Non-pigmented ciliary epithelial cell (primary cell): Measurements from ENCODE around the gene MAP3K21.

Experiments
- DNase-seq: peaks from one replicate; pipeline ENCODE4 v3.0.0-alpha.2; 2010; ENCODE audit warnings: low read depth

Gene MAP3K21

GRCh38 chr1:233326811-233327650 lies 493 bp upstream of the MAP3K21 start:
- no peak for DNase-seq

- DNase-seq: no peak
These were observed 808 bp downstream of the MAP3K21 start for GRCh38 chr1:233328142-233328921.

- DNase-seq: no peak
These were observed 4.4 kb downstream of the MAP3K21 start for GRCh38 chr1:233331676-233332519.

- no peak for DNase-seq
These were observed 5.6 kb downstream of the MAP3K21 start for GRCh38 chr1:233333086-233333485.

DNA sequence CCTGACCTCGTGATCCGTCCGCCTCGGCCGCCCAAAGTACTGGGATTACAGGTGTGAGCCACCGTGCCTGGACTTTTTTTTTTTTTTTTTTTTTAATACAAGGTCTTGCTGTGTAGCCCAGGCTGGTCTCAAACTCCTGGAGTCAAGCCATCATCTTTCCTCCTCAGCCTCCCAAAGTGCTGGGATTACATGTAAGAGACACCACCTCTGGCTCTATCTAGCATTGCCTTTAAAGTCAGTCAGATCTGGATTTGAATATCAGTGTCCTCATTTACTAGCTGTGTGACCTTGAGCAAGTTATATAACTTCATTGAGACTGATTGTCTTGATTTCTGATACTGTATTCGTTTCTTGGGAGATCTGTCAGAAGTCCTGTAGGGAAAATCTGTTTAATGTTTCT lies 6.6 kb downstream of the MAP3K21 start:
- no peak for DNase-seq

DNA sequence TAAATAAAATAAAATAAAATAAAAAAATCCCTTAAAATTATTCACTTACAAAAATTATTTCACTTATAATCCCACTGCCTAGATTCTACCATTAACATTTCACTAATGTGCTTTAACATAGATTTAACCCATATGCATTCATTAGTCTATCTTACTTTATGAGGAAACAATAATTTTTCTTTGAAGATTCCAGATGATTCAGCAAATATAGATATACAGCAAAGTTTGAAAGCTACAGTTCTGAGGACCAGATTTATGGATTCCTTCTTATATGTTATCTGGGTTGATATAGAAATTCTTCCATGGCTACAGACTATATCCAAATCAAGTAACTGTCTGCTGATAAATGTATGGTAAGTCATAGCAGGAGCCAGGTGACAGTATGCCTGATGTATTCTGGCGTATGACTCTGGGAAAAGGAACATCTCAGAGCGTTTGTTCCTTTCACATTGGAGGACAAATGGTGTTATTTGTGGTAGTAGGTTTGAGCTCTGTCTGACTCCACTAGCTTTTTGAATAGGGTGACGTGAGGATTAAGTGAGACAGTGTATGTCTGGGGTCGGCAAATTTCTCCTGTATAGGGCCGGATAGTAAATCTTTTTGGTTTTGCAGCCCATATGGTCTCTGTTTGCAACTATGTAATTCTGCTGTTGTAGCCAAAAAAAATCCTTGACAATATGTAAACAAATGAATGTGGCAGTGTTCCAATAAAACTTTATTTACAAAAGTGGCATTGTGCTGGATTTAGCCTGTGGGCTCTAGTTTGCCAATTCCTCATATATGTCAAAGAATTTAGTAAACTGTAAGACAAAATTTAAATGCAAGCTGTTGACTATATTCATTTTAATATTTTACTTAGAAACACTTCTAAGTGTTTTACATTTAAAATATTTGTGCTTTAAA lies 9.3 kb downstream of the MAP3K21 start:
- no peak for DNase-seq

- DNase-seq: no peak
These were observed 10.0 kb downstream of the MAP3K21 start for GRCh38 chr1:233337505-233337904.

GRCh38 chr1:233338102-233338501 lies 10.6 kb downstream of the MAP3K21 start:
- no peak for DNase-seq

GRCh38 chr1:233340031-233340555 lies 12.6 kb downstream of the MAP3K21 start:
- no peak for DNase-seq

DNA sequence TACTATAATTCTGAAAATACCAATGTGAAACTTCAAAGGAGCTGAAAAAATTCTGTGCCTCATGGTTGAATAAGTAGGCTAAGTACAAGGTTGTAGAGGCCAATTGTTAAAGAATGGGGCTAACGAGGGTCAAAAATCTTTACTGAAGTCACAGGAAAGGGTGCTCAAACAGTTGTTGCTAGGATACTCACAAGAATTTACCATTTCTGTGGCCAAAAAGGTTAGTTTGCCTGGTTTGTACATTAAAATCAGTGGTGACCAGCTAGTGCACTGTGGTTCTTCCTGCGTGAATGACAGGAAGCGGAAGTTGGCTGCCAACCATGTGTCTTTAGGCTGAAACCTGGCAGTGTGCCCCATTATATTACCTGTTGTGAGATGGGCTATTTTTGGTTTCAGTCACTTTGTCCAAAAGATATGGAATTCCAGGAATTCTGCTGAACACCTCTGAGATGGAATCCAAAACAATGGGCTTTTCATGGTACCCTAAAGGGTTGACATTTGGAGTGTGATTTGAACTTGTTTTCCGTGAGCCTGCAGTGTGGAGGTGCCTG lies 13.5 kb downstream of the MAP3K21 start:
- DNase-seq: no peak

- DNase-seq: no peak
These were observed 14.6 kb downstream of the MAP3K21 start for GRCh38 chr1:233342086-233342485.

- DNase-seq: no peak
These were observed 15.7 kb downstream of the MAP3K21 start for GRCh38 chr1:233343262-233343661.

- no peak for DNase-seq
These were observed 19.8 kb downstream of the MAP3K21 start for GRCh38 chr1:233347338-233347737.

DNA sequence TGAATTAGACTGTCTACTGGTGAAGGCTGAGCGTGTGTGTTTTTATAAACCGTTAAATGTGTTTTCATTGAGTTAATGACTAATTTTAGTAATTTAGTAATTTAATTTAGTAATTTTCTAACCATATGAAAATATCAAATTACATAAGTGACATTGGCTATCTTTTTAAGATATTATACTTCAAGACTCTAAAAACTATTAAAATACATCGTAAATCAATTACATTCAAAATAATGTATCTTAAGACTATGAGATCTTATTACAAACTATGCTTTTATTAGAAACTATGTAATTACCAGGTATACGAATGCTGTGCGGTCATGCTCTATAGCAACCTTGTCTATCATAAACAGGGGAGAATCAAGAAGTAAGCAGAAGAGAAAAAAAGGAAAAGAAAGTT lies 21.6 kb downstream of the MAP3K21 start:
- no peak for DNase-seq

- no peak for DNase-seq
These were observed 27.5 kb downstream of the MAP3K21 start for GRCh38 chr1:233354983-233355382.

DNA sequence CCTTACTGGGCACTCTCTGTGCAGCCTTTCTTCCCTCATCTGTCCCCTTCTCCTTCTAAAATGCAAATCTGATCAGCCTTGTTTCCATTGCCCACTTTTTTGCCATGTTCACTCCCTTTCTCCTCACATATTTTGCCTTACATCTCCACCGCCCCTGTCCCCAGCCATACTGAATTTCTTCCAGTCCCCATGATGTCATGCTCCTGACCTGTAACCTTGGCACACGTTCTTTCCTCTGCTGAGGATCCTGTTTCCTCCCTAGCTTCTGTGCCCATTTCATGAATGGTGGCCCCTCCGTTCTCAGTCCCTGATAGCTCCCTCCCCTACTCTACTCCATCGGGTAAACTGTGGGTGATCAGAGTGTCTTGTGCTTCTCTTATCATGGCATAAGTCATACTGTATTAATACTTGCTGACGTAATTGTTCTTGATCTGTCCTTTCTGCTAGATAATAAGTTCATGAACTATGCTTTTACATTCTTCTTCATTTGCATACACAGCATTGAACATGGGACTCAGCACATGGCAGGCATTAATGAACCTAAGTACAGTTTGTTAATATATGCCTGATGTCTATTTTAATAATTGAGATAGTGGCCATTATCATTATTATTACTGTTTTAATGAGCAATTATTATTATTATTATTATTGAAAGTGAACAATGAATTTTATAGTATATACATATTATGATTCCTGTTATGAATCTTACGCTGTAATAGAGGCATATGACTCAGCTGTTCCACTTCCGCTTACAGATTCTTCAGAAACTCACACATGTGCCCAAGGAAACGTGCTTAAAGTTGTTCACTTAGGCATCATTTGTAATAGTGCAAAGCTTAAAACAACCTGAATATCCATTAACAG lies 28.5 kb downstream of the MAP3K21 start:
- no peak for DNase-seq

DNA sequence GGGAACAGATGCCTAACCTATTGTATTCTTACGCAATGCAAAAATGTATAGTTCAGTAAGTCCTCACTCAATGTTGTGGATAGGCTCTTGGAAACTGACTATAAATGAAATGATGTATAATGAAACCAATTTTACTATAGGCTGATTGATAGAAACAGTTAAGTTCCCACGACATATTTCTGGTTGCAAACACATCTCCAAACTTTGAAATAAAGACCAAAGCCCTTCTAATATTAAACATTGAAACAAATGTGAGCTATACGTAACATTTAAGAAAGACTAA lies 29.1 kb downstream of the MAP3K21 start:
- no peak for DNase-seq

- no peak for DNase-seq
These were observed 30.3 kb downstream of the MAP3K21 start for GRCh38 chr1:233357595-233358397.

GRCh38 chr1:233359431-233359830 lies 31.9 kb downstream of the MAP3K21 start:
- no peak for DNase-seq
